ENCODE results near the gene HTRA3. TPM values are rescaled to one million over a fixed set of nuclear protein-coding genes. Genes with fewer than 3 reads are reported as not detected.

Gene HTRA3
- polyA plus RNA-seq, 1 donor from 2014 or later, result not detected

- TF ChIP-seq REST (IDR thresholded peaks at IDR 0.05; ENCODE audit: borderline replicate concordance) (no peak), TAF1 (IDR thresholded peaks at IDR 0.05; ENCODE audit: low read depth) (no peak), MXI1 (conservative IDR thresholded peaks at IDR 0.05; ENCODE audit: poor library complexity, severe bottlenecking) (no peak), EZH2 (IDR thresholded peaks at IDR 0.05; ENCODE audit: borderline replicate concordance, insufficient read depth, low read length, poor library complexity, severe bottlenecking) (no peak), EP300 (conservative IDR thresholded peaks at IDR 0.05; ENCODE audit: poor library complexity, severe bottlenecking) (no peak), CTCF (IDR thresholded peaks at IDR 0.05; ENCODE audit: poor library complexity, severe bottlenecking) (no peak), RAD21 (conservative IDR thresholded peaks at IDR 0.05) (no peak), POLR2AphosphoS5 (IDR thresholded peaks at IDR 0.05) (no peak), SMC3 (conservative IDR thresholded peaks at IDR 0.05; ENCODE audit: poor library complexity) (no peak)
- H3F3A ChIP-seq (ENCODE audit: insufficient read depth, low read length, poor library complexity, severe bottlenecking), result no peaks in the 10 kb centered on the region
- H3K9me2 ChIP-seq (ENCODE audit: insufficient read depth, low read length), result no peaks in the 10 kb centered on the region
Measured at GRCh38 chr4:8291701-8292477, 22.3 kb downstream of the HTRA3 start.

GRCh38 chr4:8292478-8293107 is 23.0 kb downstream of the HTRA3 start:
- no peaks in the 10 kb centered on the region for H3K36me3 ChIP-seq (ENCODE audit: insufficient read depth, low read length)
- H2AFZ ChIP-seq (ENCODE audit: low read depth, low read length), result no peak overlapping the region
- no peaks in the 10 kb centered on the region for H3K9me2 ChIP-seq (ENCODE audit: insufficient read depth, low read length)
- H3F3A ChIP-seq (ENCODE audit: insufficient read depth, low read length, poor library complexity, severe bottlenecking), result no peaks in the 10 kb centered on the region
- H3K9ac ChIP-seq (ENCODE audit: low read length), result no peak overlapping the region
- no peak for TF ChIP-seq EZH2 (IDR thresholded peaks at IDR 0.05; ENCODE audit: borderline replicate concordance, insufficient read depth, low read length, poor library complexity, severe bottlenecking)
- no peaks in the 10 kb centered on the region for H3K9me3 ChIP-seq (ENCODE audit: low read length)
- H4K20me1 ChIP-seq (ENCODE audit: insufficient read depth), result no peaks in the 10 kb centered on the region
- no peak overlapping the region for H3K4me3 ChIP-seq (ENCODE audit: low read length)
- no peaks in the 10 kb centered on the region for H3K79me2 ChIP-seq (replicated peaks; ENCODE audit: insufficient read depth, low read length)
- H3K27me3 ChIP-seq (ENCODE audit: insufficient read depth, low read depth, low read length), result no peaks in the 10 kb centered on the region
- no peak overlapping the region for H3K27ac ChIP-seq (ENCODE audit: low read length)
- H3K4me2 ChIP-seq (ENCODE audit: low read length), result no peak overlapping the region

More at GRCh38 chr4:8291701-8292477, 22.3 kb downstream of the HTRA3 start:
- no peaks in the 10 kb centered on the region for H3K9me3 ChIP-seq (ENCODE audit: low read length)
- no peak overlapping the region for H3K9ac ChIP-seq (ENCODE audit: low read length)
- H3K27me3 ChIP-seq (ENCODE audit: insufficient read depth, low read depth, low read length), result no peaks in the 10 kb centered on the region
- no peaks in the 10 kb centered on the region for H4K20me1 ChIP-seq (ENCODE audit: insufficient read depth)
- H3K79me2 ChIP-seq (replicated peaks; ENCODE audit: insufficient read depth, low read length), result no peaks in the 10 kb centered on the region
- H3K4me2 ChIP-seq (ENCODE audit: low read length), result no peak overlapping the region
- no peaks in the 10 kb centered on the region for H3K36me3 ChIP-seq (ENCODE audit: insufficient read depth, low read length)
- H3K4me3 ChIP-seq (ENCODE audit: low read length), result no peak overlapping the region
- H3K27ac ChIP-seq (ENCODE audit: low read length), result no peak overlapping the region
- no peak overlapping the region for H2AFZ ChIP-seq (ENCODE audit: low read depth, low read length)

All from neural cell (in vitro differentiated cells).